Thyroid gland (tissue), 4 donors: ENCODE measurements around the gene WDR7.

Source experiments
- CTCF ChIP-seq, 6 experiments: fragments of 200-600 bp in 3 of 6; fragments of 450-650 bp in 3 of 6; sonication (generic) in 3 of 6; IDR thresholded peaks; one replicate each; pipeline ENCODE4 v1.5.1; 2016 to 2019; ENCODE audit warnings: antibody characterized with exemption in 6 of 6, mild to moderate bottlenecking in 2 of 6, inconsistent platforms in 1 of 6, moderate library complexity in 1 of 6
- POLR2A ChIP-seq, 2 donors: fragments of 450-650 bp; IDR thresholded peaks; one replicate each; pipeline ENCODE4 v1.6.1; 2017; ENCODE audit warnings: antibody characterized with exemption in 2 of 2, mild to moderate bottlenecking in 2 of 2, moderate library complexity in 1 of 2

DNA sequence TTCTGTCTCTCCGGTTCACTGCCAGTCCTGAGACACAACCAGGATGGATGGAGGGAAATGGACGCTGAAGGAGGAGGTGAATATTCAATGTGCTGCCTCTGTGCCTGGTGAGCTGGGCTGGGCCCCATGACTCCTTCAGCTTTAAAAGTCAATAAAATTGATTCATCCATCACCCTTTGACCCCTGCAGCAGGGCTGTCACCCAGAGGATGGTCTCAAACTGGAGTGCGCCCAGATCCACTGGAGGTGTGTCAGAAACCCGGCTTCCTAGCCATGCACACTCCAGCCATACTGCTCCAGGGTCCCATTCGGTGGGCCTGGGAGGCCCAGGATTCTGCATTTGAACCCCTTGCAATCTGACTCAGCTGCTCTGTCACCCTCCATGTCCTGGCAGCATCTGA lies 401.6 kb downstream of the WDR7 start:
- TF ChIP-seq POLR2A (IDR thresholded peaks at IDR 0.05) (no peak), CTCF (IDR thresholded peaks at IDR 0.05) (no peak)
